SK-N-SH treated with all-trans-retinoic acid at 6 μM for 48 hours (cell line): ENCODE results near the gene HLA-DPB1.

Experiments
- ATAC-seq: fragments of 200-7000 bp; cut with Tn5 transposase; 3 replicates; pipeline ENCODE4 v1.9.1; 2020; ENCODE audit warnings: mild to moderate bottlenecking, moderate library complexity
- ARNTL ChIP-seq: fragments of 450-650 bp; formaldehyde crosslinking; IDR thresholded peaks from 2 replicates; pipeline ENCODE4 v1.5.0; 2020; ENCODE audit warnings: low read depth, mild to moderate bottlenecking, moderate library complexity, borderline replicate concordance
- CREB5 ChIP-seq: fragments of 250-450 bp; sonication (Bioruptor Pico); IDR thresholded peaks from 2 replicates; pipeline ENCODE4 v1.5.1; 2020; ENCODE audit warnings: low read depth, mild to moderate bottlenecking, moderate library complexity
- CSDC2 ChIP-seq: fragments of 250-450 bp; sonication (Bioruptor Pico); IDR thresholded peaks from 2 replicates; pipeline ENCODE4 v1.5.0; 2020; ENCODE audit warnings: mild to moderate bottlenecking, moderate library complexity
- GLIS3 ChIP-seq: fragments of 250-450 bp; sonication (Bioruptor Pico); IDR thresholded peaks from 2 replicates; pipeline ENCODE4 v1.5.0; 2020; ENCODE audit warnings: mild to moderate bottlenecking, moderate library complexity
- ISL1 ChIP-seq: fragments of 250-450 bp; sonication (Bioruptor Pico); IDR thresholded peaks from 2 replicates; pipeline ENCODE4 v2.1.2; 2022; ENCODE audit warnings: mild to moderate bottlenecking, moderate library complexity
- OSR1 ChIP-seq: fragments of 250-450 bp; sonication (Bioruptor Pico); IDR thresholded peaks from 2 replicates; pipeline ENCODE4 v1.8.0; 2022; ENCODE audit warnings: moderate library complexity, mild to moderate bottlenecking, inconsistent platforms
- PATZ1 ChIP-seq: fragments of 250-450 bp; sonication (Bioruptor Pico); IDR thresholded peaks from 2 replicates; pipeline ENCODE4 v1.8.0; 2020; ENCODE audit warnings: mild to moderate bottlenecking, moderate library complexity, borderline replicate concordance
- PPARA ChIP-seq: fragments of 250-450 bp; sonication (Bioruptor Pico); IDR thresholded peaks from 2 replicates; pipeline ENCODE4 v1.5.0; 2020; ENCODE audit warnings: mild to moderate bottlenecking, borderline replicate concordance
- RARB ChIP-seq: fragments of 250-450 bp; sonication (Bioruptor Pico); IDR thresholded peaks from 2 replicates; pipeline ENCODE4 v1.8.0; 2021; ENCODE audit warnings: mild to moderate bottlenecking, moderate library complexity
- TCF4 ChIP-seq: fragments of 250-450 bp; sonication (Bioruptor Pico); IDR thresholded peaks from 2 replicates; pipeline ENCODE4 v1.8.0; 2021; ENCODE audit warnings: mild to moderate bottlenecking, moderate library complexity, borderline replicate concordance
- TOX ChIP-seq: fragments of 250-450 bp; sonication (Bioruptor Pico); IDR thresholded peaks from 2 replicates; pipeline ENCODE4 v1.8.0; 2021; ENCODE audit warnings: mild to moderate bottlenecking, moderate library complexity, borderline replicate concordance
- ZC3H10 ChIP-seq: fragments of 250-450 bp; sonication (Bioruptor Pico); IDR thresholded peaks from 2 replicates; pipeline ENCODE4 v1.5.1; 2021; ENCODE audit warnings: mild to moderate bottlenecking, moderate library complexity
- ZFP3 ChIP-seq: fragments of 250-450 bp; sonication (Bioruptor Pico); IDR thresholded peaks from 2 replicates; pipeline ENCODE4 v1.5.0; 2020; ENCODE audit warnings: mild to moderate bottlenecking, moderate library complexity
- ZFP30 ChIP-seq: fragments of 450-650 bp; formaldehyde crosslinking; IDR thresholded peaks from 2 replicates; pipeline ENCODE4 v1.5.0; 2022; ENCODE audit warnings: mild to moderate bottlenecking, moderate library complexity
- ZNF565 ChIP-seq: fragments of 450-650 bp; formaldehyde crosslinking; conservative IDR thresholded peaks from 2 replicates; pipeline ENCODE4 v1.5.0; 2020; ENCODE audit warnings: low read depth, mild to moderate bottlenecking, moderate library complexity
- ZNF70 ChIP-seq: fragments of 450-650 bp; formaldehyde crosslinking; IDR thresholded peaks from 2 replicates; pipeline ENCODE4 v1.5.0; 2020; ENCODE audit warnings: mild to moderate bottlenecking, moderate library complexity
- ZNF8 ChIP-seq: fragments of 450-650 bp; formaldehyde crosslinking; IDR thresholded peaks from 2 replicates; pipeline ENCODE4 v1.5.0; 2020; ENCODE audit warnings: mild to moderate bottlenecking, moderate library complexity
- TF ChIP-seq, protein P1 (sequence below): fragments of 250-450 bp; sonication (Bioruptor Pico); IDR thresholded peaks from 2 replicates; pipeline ENCODE4 v1.5.0; 2020; ENCODE audit warnings: mild to moderate bottlenecking, moderate library complexity
- TF ChIP-seq, protein P2 (sequence below): fragments of 250-450 bp; sonication (Bioruptor Pico); IDR thresholded peaks from 2 replicates; pipeline ENCODE4 v1.8.0; 2021; ENCODE audit warnings: low read depth, mild to moderate bottlenecking, moderate library complexity, borderline replicate concordance

Gene HLA-DPB1

GRCh38 chr6:33075568-33076405 lies at the start of gene HLA-DPB1:
Gene HLA-DPB1 (plus strand): TSS chr6:33075990. CDS start chr6:33076042, 52 bp downstream.
- no peak for TF ChIP-seq CREB5
- no peak for TF ChIP-seq ZFP3 (CRISPR knock-in tag)
- no peak for TF ChIP-seq ISL1
- no peak for TF ChIP-seq RARB (CRISPR knock-in tag)
- TF ChIP-seq ARNTL (CRISPR knock-in tag), result no peak
- no peak for TF ChIP-seq ZNF8 (CRISPR knock-in tag)
- TF ChIP-seq OSR1 (CRISPR knock-in tag), result no peak
- no peak for TF ChIP-seq ZNF565
- no peak for TF ChIP-seq ZNF70 (CRISPR knock-in tag)

GRCh38 chr6:33028220-33028849 lies 47.5 kb upstream of the HLA-DPB1 start:
- TF ChIP-seq RARB (CRISPR knock-in tag) (no peak), TCF4 (no peak), ZFP30 (CRISPR knock-in tag) (no peak), ARNTL (CRISPR knock-in tag) (no peak), ZNF70 (CRISPR knock-in tag) (no peak), CSDC2 (CRISPR knock-in tag) (no peak), ZFP3 (CRISPR knock-in tag) (no peak), TOX (no peak)
- no peak for ATAC-seq

More at GRCh38 chr6:33075568-33076405, at the start of gene HLA-DPB1:
- ATAC-seq, result peak; percentile 96

- TF ChIP-seq, protein P1, sequence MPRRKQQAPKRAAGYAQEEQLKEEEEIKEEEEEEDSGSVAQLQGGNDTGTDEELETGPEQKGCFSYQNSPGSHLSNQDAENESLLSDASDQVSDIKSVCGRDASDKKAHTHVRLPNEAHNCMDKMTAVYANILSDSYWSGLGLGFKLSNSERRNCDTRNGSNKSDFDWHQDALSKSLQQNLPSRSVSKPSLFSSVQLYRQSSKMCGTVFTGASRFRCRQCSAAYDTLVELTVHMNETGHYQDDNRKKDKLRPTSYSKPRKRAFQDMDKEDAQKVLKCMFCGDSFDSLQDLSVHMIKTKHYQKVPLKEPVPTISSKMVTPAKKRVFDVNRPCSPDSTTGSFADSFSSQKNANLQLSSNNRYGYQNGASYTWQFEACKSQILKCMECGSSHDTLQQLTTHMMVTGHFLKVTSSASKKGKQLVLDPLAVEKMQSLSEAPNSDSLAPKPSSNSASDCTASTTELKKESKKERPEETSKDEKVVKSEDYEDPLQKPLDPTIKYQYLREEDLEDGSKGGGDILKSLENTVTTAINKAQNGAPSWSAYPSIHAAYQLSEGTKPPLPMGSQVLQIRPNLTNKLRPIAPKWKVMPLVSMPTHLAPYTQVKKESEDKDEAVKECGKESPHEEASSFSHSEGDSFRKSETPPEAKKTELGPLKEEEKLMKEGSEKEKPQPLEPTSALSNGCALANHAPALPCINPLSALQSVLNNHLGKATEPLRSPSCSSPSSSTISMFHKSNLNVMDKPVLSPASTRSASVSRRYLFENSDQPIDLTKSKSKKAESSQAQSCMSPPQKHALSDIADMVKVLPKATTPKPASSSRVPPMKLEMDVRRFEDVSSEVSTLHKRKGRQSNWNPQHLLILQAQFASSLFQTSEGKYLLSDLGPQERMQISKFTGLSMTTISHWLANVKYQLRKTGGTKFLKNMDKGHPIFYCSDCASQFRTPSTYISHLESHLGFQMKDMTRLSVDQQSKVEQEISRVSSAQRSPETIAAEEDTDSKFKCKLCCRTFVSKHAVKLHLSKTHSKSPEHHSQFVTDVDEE, result no peak
- no peak for TF ChIP-seq ZC3H10 (CRISPR knock-in tag)
- no peak for TF ChIP-seq ZFP3 (CRISPR knock-in tag)
- no peak for TF ChIP-seq TOX
- no peak for TF ChIP-seq GLIS3 (CRISPR knock-in tag)
- TF ChIP-seq ISL1, result no peak
- TF ChIP-seq RARB (CRISPR knock-in tag), result no peak
- no peak for TF ChIP-seq OSR1 (CRISPR knock-in tag)
- no peak for TF ChIP-seq PPARA
- no peak for TF ChIP-seq PATZ1 (CRISPR knock-in tag)
- no peak for TF ChIP-seq ZNF565
- TF ChIP-seq ZNF70 (CRISPR knock-in tag), result no peak
- TF ChIP-seq TCF4, result no peak
- TF ChIP-seq, protein P2, sequence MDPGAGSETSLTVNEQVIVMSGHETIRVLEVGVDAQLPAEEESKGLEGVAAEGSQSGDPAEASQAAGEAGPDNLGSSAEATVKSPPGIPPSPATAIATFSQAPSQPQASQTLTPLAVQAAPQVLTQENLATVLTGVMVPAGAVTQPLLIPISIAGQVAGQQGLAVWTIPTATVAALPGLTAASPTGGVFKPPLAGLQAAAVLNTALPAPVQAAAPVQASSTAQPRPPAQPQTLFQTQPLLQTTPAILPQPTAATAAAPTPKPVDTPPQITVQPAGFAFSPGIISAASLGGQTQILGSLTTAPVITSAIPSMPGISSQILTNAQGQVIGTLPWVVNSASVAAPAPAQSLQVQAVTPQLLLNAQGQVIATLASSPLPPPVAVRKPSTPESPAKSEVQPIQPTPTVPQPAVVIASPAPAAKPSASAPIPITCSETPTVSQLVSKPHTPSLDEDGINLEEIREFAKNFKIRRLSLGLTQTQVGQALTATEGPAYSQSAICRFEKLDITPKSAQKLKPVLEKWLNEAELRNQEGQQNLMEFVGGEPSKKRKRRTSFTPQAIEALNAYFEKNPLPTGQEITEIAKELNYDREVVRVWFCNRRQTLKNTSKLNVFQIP (CRISPR knock-in tag), result no peak
- peak; percentile 70 for ATAC-seq
These were observed 46.2 kb upstream of the HLA-DPB1 start for GRCh38 chr6:33029328-33030184.
